ENCODE measurements around the gene EFNB1.

DNA sequence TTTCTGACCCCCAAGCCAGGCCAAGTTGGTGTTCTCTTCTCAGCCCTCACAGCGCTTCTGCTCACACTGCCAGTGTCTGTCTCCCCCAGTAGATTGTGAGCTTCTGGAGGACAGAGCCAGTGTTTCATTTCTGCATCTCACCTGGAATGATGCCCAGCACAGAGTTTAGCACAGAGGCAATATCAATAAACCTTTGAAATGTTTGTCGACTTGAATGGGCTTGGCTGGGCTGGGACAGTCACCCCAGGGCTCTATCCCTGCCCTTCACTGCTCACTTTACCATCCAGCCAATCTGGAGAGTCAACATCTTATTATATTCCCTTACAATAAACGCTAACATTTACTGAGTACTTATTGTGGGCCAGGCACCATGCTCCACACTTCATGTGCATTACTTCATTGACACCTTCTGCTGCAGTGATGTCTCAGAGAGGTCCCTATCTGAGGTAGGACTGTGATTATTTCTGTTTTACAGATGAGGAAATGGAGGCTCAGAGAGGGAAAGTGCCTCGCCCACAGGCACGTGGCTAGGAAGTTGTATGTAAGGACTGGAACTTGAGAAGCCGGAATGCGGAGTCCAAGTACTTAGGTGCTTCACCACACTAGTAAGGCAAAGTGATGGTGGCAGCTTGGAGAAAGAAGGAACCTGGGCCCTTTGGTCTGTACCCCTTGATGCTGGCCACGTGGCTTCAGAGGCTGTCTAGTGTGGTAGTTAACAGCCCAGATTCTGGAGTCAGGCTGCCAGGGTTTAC is 19.5 kb downstream of the EFNB1 start:
- TF ChIP-seq, protein P1, sequence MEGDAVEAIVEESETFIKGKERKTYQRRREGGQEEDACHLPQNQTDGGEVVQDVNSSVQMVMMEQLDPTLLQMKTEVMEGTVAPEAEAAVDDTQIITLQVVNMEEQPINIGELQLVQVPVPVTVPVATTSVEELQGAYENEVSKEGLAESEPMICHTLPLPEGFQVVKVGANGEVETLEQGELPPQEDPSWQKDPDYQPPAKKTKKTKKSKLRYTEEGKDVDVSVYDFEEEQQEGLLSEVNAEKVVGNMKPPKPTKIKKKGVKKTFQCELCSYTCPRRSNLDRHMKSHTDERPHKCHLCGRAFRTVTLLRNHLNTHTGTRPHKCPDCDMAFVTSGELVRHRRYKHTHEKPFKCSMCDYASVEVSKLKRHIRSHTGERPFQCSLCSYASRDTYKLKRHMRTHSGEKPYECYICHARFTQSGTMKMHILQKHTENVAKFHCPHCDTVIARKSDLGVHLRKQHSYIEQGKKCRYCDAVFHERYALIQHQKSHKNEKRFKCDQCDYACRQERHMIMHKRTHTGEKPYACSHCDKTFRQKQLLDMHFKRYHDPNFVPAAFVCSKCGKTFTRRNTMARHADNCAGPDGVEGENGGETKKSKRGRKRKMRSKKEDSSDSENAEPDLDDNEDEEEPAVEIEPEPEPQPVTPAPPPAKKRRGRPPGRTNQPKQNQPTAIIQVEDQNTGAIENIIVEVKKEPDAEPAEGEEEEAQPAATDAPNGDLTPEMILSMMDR (IDR thresholded peaks at IDR 0.05 in 4 of 5, conservative IDR thresholded peaks at IDR 0.05 in 1 of 5): no peak
- TF ChIP-seq POLR2A (IDR thresholded peaks at IDR 0.05): no peak

All from gastrocnemius medialis (tissue), 4 donors.